ENCODE measurements around the gene STXBP6.

- TF ChIP-seq SMAD1 (CRISPR knock-in tag; IDR thresholded peaks at IDR 0.05; ENCODE audit: borderline replicate concordance, low read depth) (no peak), MXI1 (IDR thresholded peaks at IDR 0.05; ENCODE audit: borderline replicate concordance, low read depth, low read length) (no peak), ESRRA (CRISPR knock-in tag; IDR thresholded peaks at IDR 0.05; ENCODE audit: low read depth) (no peak), IKZF1 (IDR thresholded peaks at IDR 0.05) (no peak), ZNF3 (CRISPR knock-in tag; IDR thresholded peaks at IDR 0.05) (no peak), ZFP36 (IDR thresholded peaks at IDR 0.05; ENCODE audit: borderline replicate concordance, low read depth, low read length, partially characterized antibody) (no peak), ATF5 (CRISPR knock-in tag; IDR thresholded peaks at IDR 0.05; ENCODE audit: low read depth) (no peak), ARNT (IDR thresholded peaks at IDR 0.05) (no peak), TBP (CRISPR knock-in tag; IDR thresholded peaks at IDR 0.05) (no peak), ARHGAP35 (CRISPR knock-in tag; IDR thresholded peaks at IDR 0.05; ENCODE audit: borderline replicate concordance) (no peak), ZNF644 (CRISPR knock-in tag; IDR thresholded peaks at IDR 0.05; ENCODE audit: low read depth) (no peak), ZBTB38 (CRISPR knock-in tag; IDR thresholded peaks at IDR 0.05) (no peak), MAX (IDR thresholded peaks at IDR 0.05) (no peak)
Measured at GRCh38 chr14:25010471-25010870, 39.5 kb downstream of the STXBP6 start.

Measured in HepG2 (cell line).